Skeletal muscle tissue (tissue), 4 donors: ENCODE data around the gene BCL2L13. TPM values are rescaled to one million over a fixed set of nuclear protein-coding genes. Genes with fewer than 3 reads are reported as not detected.

Source experiments
- H3K27ac ChIP-seq: one replicate; pipeline ENCODE4 v1.7.0; 2013; ENCODE audit warnings: mild to moderate bottlenecking, low read depth, low read length, inconsistent platforms
- H3K27me3 ChIP-seq, 3 donors: one replicate each; pipeline ENCODE4 v1.7.0; 2013; ENCODE audit warnings: low read length in 3 of 3; ENCODE audit not compliant: control insufficient read depth in 3 of 3, insufficient read depth in 3 of 3
- H3K36me3 ChIP-seq, 3 donors: one replicate each; pipeline ENCODE4 v1.7.0; 2013; ENCODE audit warnings: low read length in 3 of 3; ENCODE audit not compliant: control insufficient read depth in 3 of 3, insufficient read depth in 3 of 3
- H3K4me1 ChIP-seq, 3 donors: one replicate each; pipeline ENCODE4 v1.7.0; 2013; ENCODE audit warnings: low read length in 3 of 3, mild to moderate bottlenecking in 3 of 3; ENCODE audit not compliant: control insufficient read depth in 3 of 3, insufficient read depth in 3 of 3
- H3K4me3 ChIP-seq, 3 donors: one replicate each; pipeline ENCODE4 v1.7.0; 2013; ENCODE audit warnings: low read length in 3 of 3
- H3K9ac ChIP-seq, 3 donors: one replicate each; pipeline ENCODE4 v1.7.0; 2013; ENCODE audit warnings: low read length in 3 of 3, mild to moderate bottlenecking in 3 of 3, moderate library complexity in 2 of 3, low read depth in 1 of 3
- H3K9me3 ChIP-seq, 3 donors: one replicate each; pipeline ENCODE4 v1.7.0; 2013; ENCODE audit warnings: low read length in 3 of 3; ENCODE audit not compliant: control insufficient read depth in 3 of 3
- total RNA-seq: library from RNA; depleted of rRNA; stranded (reverse); fragments of >200 nt; gene quantifications from one replicate; pipeline ENCODE4 v1.2.3, GENCODE V29; 2014
- donor health status: Osteomylitis.

Gene BCL2L13
- total RNA-seq, 1 donor from 2014 or later: 41.2 TPM

DNA sequence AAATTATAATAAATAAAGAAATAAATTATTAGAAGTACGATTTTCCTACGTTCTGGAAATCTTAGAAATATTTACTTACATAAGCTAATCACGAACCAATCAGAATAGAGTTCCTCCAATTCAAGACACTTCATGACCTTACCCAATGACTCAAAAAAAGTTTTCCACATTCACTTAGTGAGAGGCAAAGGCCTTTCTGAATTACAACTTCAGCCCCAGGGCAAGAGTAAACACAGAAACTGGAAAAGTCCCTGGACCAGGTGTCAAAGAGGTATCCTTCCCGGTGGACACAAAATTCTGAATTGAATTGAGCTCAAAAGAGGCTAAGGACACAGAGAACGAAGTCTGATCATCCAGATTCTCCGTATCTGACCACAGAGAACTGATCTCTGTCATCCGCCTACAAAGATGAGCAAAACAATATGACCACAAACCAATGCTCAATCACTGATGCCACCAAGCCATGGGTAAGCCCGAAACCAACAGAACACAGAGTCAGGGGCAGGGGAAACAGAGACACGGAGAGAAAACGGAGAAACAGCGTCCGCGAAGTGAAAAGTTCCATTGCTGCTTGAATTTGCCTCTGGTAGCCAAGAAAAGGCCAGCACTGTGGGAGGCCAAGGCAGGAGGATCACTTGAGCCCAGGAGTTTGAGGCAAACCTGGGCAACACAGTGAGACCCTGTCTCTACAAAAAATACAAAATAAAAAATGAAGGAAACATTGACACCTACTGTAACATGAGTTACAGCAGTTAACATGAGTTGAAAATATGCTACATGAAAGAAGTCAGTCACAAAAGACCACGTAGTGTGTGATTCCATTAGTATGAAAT, 128.9 kb downstream of the BCL2L13 start:
- H3K27ac ChIP-seq: no peak overlapping the region
- no peak overlapping the region for H3K9ac ChIP-seq
- H3K36me3 ChIP-seq: no peaks in the 10 kb centered on the region
- peaks cover 7 to 26% (median 19%) of the 10 kb centered on the region in 3 donors for H3K4me1 ChIP-seq
- no peaks in the 10 kb centered on the region for H3K9me3 ChIP-seq
- peaks cover 0 to 3% (median 0%) of the 10 kb centered on the region in 3 donors for H3K27me3 ChIP-seq
- H3K4me3 ChIP-seq: no peak overlapping the region

DNA sequence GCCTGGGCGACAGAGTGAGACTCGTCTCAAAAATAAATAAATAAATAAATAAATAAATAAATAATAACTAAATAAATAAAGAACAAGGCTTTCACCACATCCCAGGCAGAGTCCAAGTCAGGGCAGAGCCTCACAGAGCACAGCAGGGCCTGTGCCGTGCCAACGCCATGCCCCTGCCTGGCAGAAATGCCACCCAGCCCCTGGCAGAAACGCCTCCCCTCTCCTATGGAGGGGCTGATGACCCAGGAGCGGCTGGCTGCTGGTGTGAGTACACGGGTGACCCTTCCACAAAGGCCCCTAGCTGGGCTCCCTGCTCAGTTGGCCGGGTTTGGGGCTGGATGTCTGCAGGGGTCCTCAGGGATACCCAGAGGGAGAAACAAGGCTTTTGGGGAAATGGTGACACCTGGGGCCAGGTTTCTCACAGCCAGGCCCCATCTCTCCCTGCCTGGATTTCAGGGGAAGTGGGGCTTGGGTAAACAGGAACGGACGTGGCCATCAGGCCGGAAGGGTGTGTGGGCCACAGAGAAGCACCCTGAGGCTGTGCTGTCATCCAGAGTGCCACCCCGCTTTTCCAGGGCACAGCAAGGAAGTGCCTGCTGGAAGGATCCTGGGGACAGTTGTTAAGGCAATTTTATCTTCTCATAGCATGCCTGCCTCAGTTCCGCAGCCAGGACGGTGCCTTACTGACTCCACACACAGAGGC, 130.6 kb downstream of the BCL2L13 start:
- Histone ChIP-seq H3K9ac (peak overlapping the region in 2 of 3 donors; percentile 16 to 40), H3K9me3 (no peaks in the 10 kb centered on the region), H3K36me3 (no peaks in the 10 kb centered on the region), H3K27me3 (peaks cover 0 to 8% (median 0%) of the 10 kb centered on the region in 3 donors), H3K27ac (no peak overlapping the region), H3K4me3 (no peak overlapping the region), H3K4me1 (peaks cover 14 to 38% (median 31%) of the 10 kb centered on the region in 3 donors)

DNA sequence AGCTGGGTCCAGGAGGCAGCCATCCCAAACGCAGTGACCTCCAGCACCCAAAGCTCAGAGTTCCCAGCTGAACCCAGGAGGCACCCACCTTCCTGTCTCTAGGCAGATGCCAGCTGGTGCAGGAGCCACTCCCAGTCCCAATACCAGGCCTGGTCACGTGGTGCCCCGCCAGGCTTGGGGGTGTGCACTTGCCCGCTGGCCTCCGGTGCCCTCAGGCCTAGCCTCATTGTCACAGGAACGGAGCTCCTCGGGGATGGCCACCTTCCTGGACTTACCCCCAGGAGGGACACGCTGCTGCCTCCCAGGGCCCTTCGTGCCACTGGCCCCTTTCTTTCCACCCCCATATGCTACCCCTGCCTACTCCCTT, 131.1 kb downstream of the BCL2L13 start:
- Histone ChIP-seq H3K27me3 (peaks cover 0 to 8% (median 0%) of the 10 kb centered on the region in 3 donors), H3K9me3 (no peaks in the 10 kb centered on the region), H3K4me1 (peaks cover 14 to 38% (median 31%) of the 10 kb centered on the region in 3 donors)

DNA sequence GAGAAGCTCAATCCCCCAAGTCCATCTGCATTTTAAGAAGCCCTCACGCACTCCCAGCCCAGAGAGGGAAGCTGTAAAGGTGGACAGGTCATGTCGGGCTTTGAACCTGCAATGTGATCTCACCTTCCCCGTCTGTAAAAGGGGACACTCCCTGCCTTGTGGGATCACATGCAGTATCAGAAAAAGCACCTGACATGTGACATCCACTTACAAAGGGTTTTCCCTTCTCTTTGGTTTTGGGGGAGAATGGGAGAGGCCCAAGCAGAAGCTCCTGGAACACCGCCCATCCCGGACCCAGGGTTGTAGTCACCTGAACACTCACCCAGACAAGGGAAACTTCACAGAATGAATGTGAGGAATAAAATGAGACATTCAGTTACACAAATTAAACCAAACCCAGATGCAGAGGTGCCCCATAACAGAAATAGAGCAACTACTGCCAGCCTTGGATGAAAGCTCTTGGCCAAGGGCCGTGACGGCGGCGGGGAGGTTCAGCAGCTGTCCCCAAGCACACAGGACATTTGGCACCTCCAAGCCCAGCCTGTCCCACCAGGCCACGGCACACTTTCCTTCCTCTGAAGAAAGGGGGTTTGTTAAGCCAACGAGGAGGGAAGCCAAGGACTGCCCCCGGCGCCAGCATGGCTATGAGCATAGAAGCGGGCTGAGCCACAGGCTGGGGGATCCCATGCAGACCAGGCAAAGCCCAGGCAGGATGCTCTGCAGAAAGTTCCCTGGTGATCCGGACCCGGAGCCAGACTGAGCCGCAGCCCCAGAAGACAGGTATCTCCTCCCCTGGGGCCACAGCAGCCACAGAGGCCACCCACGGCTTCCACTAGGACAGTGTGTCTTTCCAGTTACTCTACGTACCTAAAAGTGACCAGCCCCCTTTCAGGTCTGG, 131.9 kb downstream of the BCL2L13 start:
- peaks cover 0 to 8% (median 0%) of the 10 kb centered on the region in 3 donors for H3K27me3 ChIP-seq
- no peaks in the 10 kb centered on the region for H3K9me3 ChIP-seq
- H3K36me3 ChIP-seq: no peaks in the 10 kb centered on the region
- H3K4me1 ChIP-seq: peaks cover 14 to 38% (median 31%) of the 10 kb centered on the region in 3 donors
- no peak overlapping the region for H3K9ac ChIP-seq
- H3K27ac ChIP-seq: no peak overlapping the region
- H3K4me3 ChIP-seq: no peak overlapping the region

More for the DNA sequence above, 131.1 kb downstream of the BCL2L13 start:
- Histone ChIP-seq H3K27ac (no peak overlapping the region), H3K36me3 (no peaks in the 10 kb centered on the region), H3K9ac (peak overlapping the region in 1 of 3 donors; percentile 40), H3K4me3 (no peak overlapping the region)

DNA sequence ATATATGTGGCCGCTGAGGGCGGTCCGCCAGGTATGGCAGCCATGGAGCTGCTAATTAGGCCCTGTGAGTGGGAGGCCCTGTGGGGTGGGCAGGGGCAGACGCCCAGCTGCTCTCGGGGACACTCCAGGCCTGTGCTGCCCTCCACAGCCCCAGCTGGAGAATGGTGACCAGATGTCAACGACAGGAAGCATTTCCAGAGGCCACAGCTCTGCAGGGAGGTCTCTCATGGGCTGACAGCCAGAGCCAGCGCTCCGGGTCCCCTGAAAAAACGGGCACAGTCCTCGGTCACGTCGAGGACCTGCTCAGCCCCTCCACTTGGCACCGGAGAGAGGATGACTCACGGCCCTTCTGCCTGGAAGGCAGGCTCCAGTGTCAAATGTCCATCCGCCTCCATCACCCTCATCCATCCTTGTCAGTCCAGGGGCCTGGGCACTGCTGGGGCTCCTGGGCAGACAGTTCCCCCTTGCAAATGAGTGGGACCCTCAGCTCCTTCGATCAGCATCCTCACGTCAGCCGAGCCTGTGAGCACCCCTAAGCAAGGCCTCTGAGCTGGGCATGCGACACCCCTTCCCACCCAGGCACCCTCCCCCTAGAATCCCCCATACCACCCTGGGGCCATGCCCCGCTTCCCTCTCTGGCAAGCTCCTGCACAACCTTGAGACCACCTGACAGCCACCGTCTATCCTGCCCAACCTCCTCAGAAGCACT, 133.8 kb downstream of the BCL2L13 start:
- Histone ChIP-seq H3K9ac (peak overlapping the region in 1 of 3 donors; percentile 16), H3K27ac (no peak overlapping the region), H3K9me3 (no peaks in the 10 kb centered on the region), H3K36me3 (no peaks in the 10 kb centered on the region), H3K27me3 (peaks cover 0 to 8% (median 0%) of the 10 kb centered on the region in 3 donors), H3K4me3 (peak overlapping the region in 1 of 3 donors; percentile 63), H3K4me1 (peaks cover 14 to 38% (median 31%) of the 10 kb centered on the region in 3 donors)

DNA sequence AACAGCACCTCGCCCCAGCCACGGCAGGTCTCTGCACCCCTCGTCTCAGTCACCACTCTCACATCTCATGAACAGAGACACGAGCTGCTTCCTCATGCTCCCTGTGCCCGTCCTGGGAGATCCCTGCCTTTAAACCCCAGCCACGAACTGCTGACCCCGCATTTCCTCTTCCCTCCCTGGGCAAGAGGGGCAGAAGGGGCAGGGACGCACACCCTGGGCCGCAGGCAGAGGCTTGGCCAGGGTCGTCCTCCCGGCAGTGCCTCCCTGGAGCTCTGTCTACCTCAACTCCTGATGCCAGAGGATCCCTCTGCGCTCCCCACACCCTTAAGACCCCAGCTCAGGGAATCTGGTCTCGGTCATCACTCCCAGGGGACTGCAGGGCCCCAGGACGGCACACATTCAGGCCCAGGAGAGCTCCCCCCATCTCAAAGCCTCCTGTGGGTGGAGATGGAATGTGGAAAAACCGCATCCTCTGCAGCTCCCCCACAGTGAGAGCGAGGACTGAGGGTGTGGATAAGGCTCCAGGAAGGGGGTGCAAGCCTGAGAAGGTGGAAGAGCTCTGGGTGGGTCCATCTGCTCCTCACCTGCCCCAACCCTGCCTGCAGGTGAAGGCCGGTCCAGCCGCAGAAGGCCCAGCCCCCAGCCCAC, 134.5 kb downstream of the BCL2L13 start:
- Histone ChIP-seq H3K9ac (peak overlapping the region in 1 of 3 donors; percentile 73), H3K4me1 (peaks cover 14 to 38% (median 31%) of the 10 kb centered on the region in 3 donors)

DNA sequence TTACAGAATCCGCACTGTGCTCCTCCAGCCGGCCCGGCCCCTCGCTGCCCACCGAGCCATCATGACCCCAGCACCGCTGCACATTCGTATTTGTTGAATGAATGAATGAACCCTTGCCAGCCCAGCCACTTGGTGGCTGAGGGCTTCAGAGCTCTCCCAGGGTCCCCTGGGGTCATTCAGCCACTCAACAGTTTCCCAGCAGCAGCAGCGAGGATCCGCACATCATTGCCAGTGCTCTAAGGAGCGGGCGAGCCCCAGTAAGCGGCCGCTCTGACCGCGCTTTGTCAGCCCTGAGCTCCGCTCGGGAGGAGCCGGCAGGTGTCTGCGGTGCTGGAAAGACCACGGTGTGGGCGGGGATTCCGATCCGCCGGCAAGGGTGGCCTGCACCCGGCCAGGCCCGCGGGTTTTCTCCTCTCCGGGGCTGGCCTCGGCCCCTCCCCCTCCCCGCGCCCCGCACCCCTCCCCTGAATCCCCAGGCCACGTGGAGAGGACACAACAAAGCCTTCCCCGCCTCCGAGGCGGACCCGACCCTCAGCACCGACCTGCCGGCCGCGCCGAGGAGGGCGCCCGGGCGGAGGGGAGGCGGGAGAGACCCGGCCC, 135.1 kb downstream of the BCL2L13 start:
- H3K4me1 ChIP-seq: peaks cover 14 to 38% (median 31%) of the 10 kb centered on the region in 3 donors
- H3K4me3 ChIP-seq: peak overlapping the region; percentile 63 to 66 (median 63)
- H3K9me3 ChIP-seq: no peaks in the 10 kb centered on the region
- no peaks in the 10 kb centered on the region for H3K36me3 ChIP-seq
- H3K27ac ChIP-seq: no peak overlapping the region
- H3K9ac ChIP-seq: peak overlapping the region in 2 of 3 donors; percentile 38 to 73
- peaks cover 0 to 8% (median 0%) of the 10 kb centered on the region in 3 donors for H3K27me3 ChIP-seq

More for the DNA sequence above, 134.5 kb downstream of the BCL2L13 start:
- H3K27ac ChIP-seq: no peak overlapping the region
- peaks cover 0 to 8% (median 0%) of the 10 kb centered on the region in 3 donors for H3K27me3 ChIP-seq
- H3K36me3 ChIP-seq: no peaks in the 10 kb centered on the region
- peak overlapping the region; percentile 63 to 66 (median 63) for H3K4me3 ChIP-seq
- H3K9me3 ChIP-seq: no peaks in the 10 kb centered on the region

DNA sequence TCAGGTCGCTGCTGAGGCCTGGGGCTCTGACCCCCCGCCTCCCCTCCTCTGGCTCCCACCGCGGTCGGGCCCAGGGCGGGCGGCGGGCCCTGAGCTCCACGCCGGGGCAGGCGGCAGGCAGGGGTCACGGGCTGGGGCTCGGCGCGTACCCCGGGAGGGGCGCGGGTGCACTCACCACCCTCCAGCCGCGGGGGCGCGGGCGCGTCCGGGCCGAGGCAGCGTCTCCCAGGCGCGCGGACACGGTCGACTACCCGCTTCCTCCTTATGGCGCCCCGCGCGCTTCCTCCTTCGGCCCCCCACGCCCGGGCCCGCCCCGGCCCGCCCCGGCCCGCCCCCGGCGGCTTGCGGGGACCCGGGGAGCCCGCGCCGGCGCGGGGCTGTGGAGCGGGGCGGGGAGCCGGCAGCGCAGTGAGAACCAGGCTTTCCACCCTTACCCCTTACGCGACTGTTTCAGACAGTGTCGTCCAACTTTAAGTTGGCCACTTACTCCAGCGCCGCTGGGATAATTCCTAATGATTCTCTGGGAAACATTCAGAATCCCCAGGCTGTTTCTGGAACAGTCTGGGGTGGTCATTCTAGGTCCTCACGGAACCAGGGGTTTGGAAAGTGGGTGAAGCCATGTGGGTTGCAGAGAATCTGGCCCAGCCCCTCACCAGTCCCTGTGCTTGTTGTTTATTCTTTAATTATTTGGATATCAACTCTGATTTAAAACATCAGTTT, 135.8 kb downstream of the BCL2L13 start, which contains the start of gene BID:
Gene BID (minus strand): TSS at position 264 of the 720 bp plus-strand sequence. CDS start 24,353 bp downstream, outside the sequence.
- Histone ChIP-seq H3K36me3 (no peaks in the 10 kb centered on the region), H3K9ac (peak within 1 kb of the TSS in 2 of 3 donors; percentile 38 to 73), H3K27me3 (peaks cover 0 to 8% (median 0%) of the 10 kb centered on the region in 3 donors), H3K4me1 (peaks cover 14 to 36% (median 31%) of the 10 kb centered on the region in 3 donors), H3K9me3 (no peaks in the 10 kb centered on the region), H3K27ac (no peak within 1 kb of the TSS), H3K4me3 (peak within 1 kb of the TSS; percentile 63 to 66 (median 63))
